HCT116 (cell line): ENCODE data around the gene LHFPL4. TPM values are rescaled to one million over a fixed set of nuclear protein-coding genes. Genes with fewer than 3 reads are reported as not detected.

Experiments used
- ATAC-seq: fragments of 200-7000 bp; cut with Tn5 transposase; 2 replicates; pipeline ENCODE4 v1.9.1; 2020; ENCODE audit warnings: mild to moderate bottlenecking, moderate library complexity
- BruUV-seq: library from RNA; stranded (reverse); fragments of 400-500 nt; replicated peaks from 2 replicates; lab custom pipeline; 2021; lab: Mats Ljungman, UMichigan
- CTCF ChIA-PET: fragments of 300-600 bp; sonication (Branson Sonifier 250); formaldehyde crosslinking; loops from one replicate; lab custom pipeline; 2021; ENCODE audit warnings: antibody characterized with exemption; lab: Charles Lee
- POLR2A ChIA-PET: fragments of 300-600, 350-600 bp; sonication (Branson Sonifier 250); formaldehyde crosslinking; loops from one replicate; lab custom pipeline; 2021; ENCODE audit warnings: antibody characterized with exemption; lab: Charles Lee
- RAD21 ChIA-PET, 2 experiments: fragments of 300-600 bp; sonication (Branson Sonifier 250); formaldehyde crosslinking; loops; one replicate each; lab custom pipeline; 2023; ENCODE audit warnings: low total read pairs in 2 of 2; ENCODE audit not compliant: uncharacterized antibody in 2 of 2, unreplicated experiment in 2 of 2, low non-redundant PET in 1 of 2; lab: Charles Lee
- DNase-seq: peaks from one replicate; pipeline ENCODE4 v3.0.0-alpha.2; 2010; ENCODE audit warnings: low read depth, low spot score
- H2AFZ ChIP-seq: fragments of 200-600 bp; shearing (Covaris generic), sonication (generic); 2 replicates; pipeline ENCODE4 v1.6.1; 2017; ENCODE audit warnings: low read depth, mixed run types, mixed read lengths, antibody characterized with exemption, low read length; ENCODE audit not compliant: poor library complexity, severe bottlenecking
- H3K27ac ChIP-seq: 2 replicates; pipeline ENCODE4 v1.5.1; 2012; ENCODE audit warnings: low read depth, low read length
- H3K27me3 ChIP-seq: fragments of 200-600 bp; sonication (generic); 2 replicates; pipeline ENCODE4 v1.6.1; 2016; ENCODE audit warnings: mixed run types, low read length, mixed read lengths; ENCODE audit not compliant: insufficient read depth
- H3K36me3 ChIP-seq, 2 experiments: fragments of 200-500 bp in 1 of 2; fragments of 200-600 bp in 1 of 2; sonication (Bioruptor generic) in 1 of 2; sonication (generic) in 1 of 2; 2 replicates each; pipeline versions ENCODE4 v1.5.1 to v1.6.1; 2014 to 2016; ENCODE audit warnings: low read length in 2 of 2, inconsistent platforms in 1 of 2, mixed read lengths in 1 of 2, mixed run types in 1 of 2; ENCODE audit not compliant: insufficient read depth in 2 of 2, control insufficient read depth in 1 of 2
- H3K4me1 ChIP-seq, 2 experiments: fragments of 200-600 bp in 1 of 2; sonication (generic) in 1 of 2; 2 replicates each; pipeline versions ENCODE4 v1.5.1 to v1.6.1; 2012 to 2017; ENCODE audit warnings: low read length in 2 of 2, inconsistent platforms in 1 of 2, mild to moderate bottlenecking in 1 of 2, mixed read lengths in 1 of 2, mixed run types in 1 of 2, moderate library complexity in 1 of 2; ENCODE audit not compliant: insufficient read depth in 2 of 2, control insufficient read depth in 1 of 2
- H3K4me2 ChIP-seq: fragments of 200-600 bp; sonication (generic); 2 replicates; pipeline ENCODE4 v1.6.1; 2017; ENCODE audit warnings: mixed run types, low read length, mixed read lengths
- H3K4me3 ChIP-seq, 2 experiments: fragments of 200-600 bp in 1 of 2; sonication (generic) in 1 of 2; replicated peaks in 1 of 2; 2 replicates each; pipeline ENCODE4 v1.5.1; 2011 to 2016; ENCODE audit warnings: low read length in 2 of 2, control low read depth in 1 of 2, low read depth in 1 of 2, mild to moderate bottlenecking in 1 of 2, mixed read lengths in 1 of 2, mixed run types in 1 of 2
- H3K79me2 ChIP-seq: fragments of 200-600 bp; sonication (generic); 2 replicates; pipeline ENCODE4 v1.6.1; 2017; ENCODE audit warnings: mild to moderate bottlenecking, mixed run types, low read length, moderate library complexity, mixed read lengths; ENCODE audit not compliant: insufficient read depth
- H3K9ac ChIP-seq: fragments of 200-600 bp; sonication (generic); 2 replicates; pipeline ENCODE4 v1.6.1; 2016; ENCODE audit warnings: low read length, mixed read lengths
- H3K9me2 ChIP-seq: fragments of 200-600 bp; sonication (generic), shearing (Covaris generic); 2 replicates; pipeline ENCODE4 v1.6.1; 2017; ENCODE audit warnings: mixed run types, mild to moderate bottlenecking, moderate library complexity; ENCODE audit not compliant: insufficient read depth
- H3K9me3 ChIP-seq, 2 experiments: fragments of 200-500 bp in 1 of 2; fragments of 200-600 bp in 1 of 2; sonication (Bioruptor generic) in 1 of 2; sonication (generic) in 1 of 2; 2 replicates each; pipeline ENCODE4 v1.6.1; 2014 to 2017; ENCODE audit warnings: low read length in 2 of 2, mixed read lengths in 2 of 2, inconsistent platforms in 1 of 2, low read depth in 1 of 2, mild to moderate bottlenecking in 1 of 2, mixed run types in 1 of 2, moderate library complexity in 1 of 2; ENCODE audit not compliant: control insufficient read depth in 1 of 2, insufficient read depth in 1 of 2
- H4K20me1 ChIP-seq: fragments of 200-600 bp; sonication (generic), shearing (Covaris generic); 2 replicates; pipeline ENCODE4 v1.6.1; 2017; ENCODE audit warnings: mixed run types, mild to moderate bottlenecking, moderate library complexity; ENCODE audit not compliant: insufficient read depth
- ATF3 ChIP-seq: IDR thresholded peaks from 2 replicates; pipeline ENCODE4 v1.6.1; 2012
- CBX3 ChIP-seq: IDR thresholded peaks from 2 replicates; pipeline ENCODE4 v1.6.1; 2012; ENCODE audit warnings: low read depth
- CTCF ChIP-seq, 3 experiments: fragments of 200-600 bp in 1 of 3; sonication (generic) in 1 of 3; IDR thresholded peaks in 2 of 3; conservative IDR thresholded peaks in 1 of 3; 2 replicates each; pipeline ENCODE4 v1.5.1; 2012 to 2017; ENCODE audit warnings: low read depth in 2 of 3, low read length in 2 of 3, antibody characterized with exemption in 1 of 3, borderline replicate concordance in 1 of 3, control low read depth in 1 of 3, mild to moderate bottlenecking in 1 of 3, mixed read lengths in 1 of 3, mixed run types in 1 of 3, moderate library complexity in 1 of 3; ENCODE audit not compliant: insufficient read depth in 1 of 3
- ELF1 ChIP-seq: IDR thresholded peaks from 2 replicates; pipeline ENCODE4 v1.6.1; 2012; ENCODE audit warnings: low read depth, borderline replicate concordance
- EZH2phosphoT487 ChIP-seq: fragments of 200-600 bp; IDR thresholded peaks from 2 replicates; pipeline ENCODE4 v1.6.1; 2018; ENCODE audit warnings: antibody characterized with exemption, borderline replicate concordance
- MAX ChIP-seq: IDR thresholded peaks from 2 replicates; pipeline ENCODE4 v1.6.1; 2012
- POLR2A ChIP-seq: IDR thresholded peaks from 2 replicates; pipeline ENCODE4 v1.7.0; 2011; ENCODE audit warnings: borderline replicate concordance; ENCODE audit not compliant: insufficient read depth, insufficient read length; ENCODE audit errors: extremely low read depth
- POLR2AphosphoS5 ChIP-seq: IDR thresholded peaks from 2 replicates; pipeline ENCODE4 v1.6.1; 2011; ENCODE audit warnings: mild to moderate bottlenecking, low read depth, low read length, moderate library complexity
- RAD21 ChIP-seq: IDR thresholded peaks from 2 replicates; pipeline ENCODE4 v1.6.1; 2012; ENCODE audit warnings: low read depth, mild to moderate bottlenecking
- REST ChIP-seq: IDR thresholded peaks from 2 replicates; pipeline ENCODE4 v1.6.1; 2012; ENCODE audit warnings: low read depth
- SIN3A ChIP-seq: IDR thresholded peaks from 2 replicates; pipeline ENCODE4 v1.6.1; 2012; ENCODE audit warnings: low read depth
- SP1 ChIP-seq: IDR thresholded peaks from 2 replicates; pipeline ENCODE4 v1.6.1; 2012; ENCODE audit warnings: low read depth
- SRF ChIP-seq: IDR thresholded peaks from 2 replicates; pipeline ENCODE4 v1.6.1; 2012; ENCODE audit warnings: low read depth
- YY1 ChIP-seq: IDR thresholded peaks from 2 replicates; pipeline ENCODE4 v1.6.1; 2011; ENCODE audit warnings: low read length, low read depth, moderate library complexity, mild to moderate bottlenecking; ENCODE audit not compliant: insufficient replicate concordance; ENCODE audit errors: extremely low read depth
- ZNF274 ChIP-seq: fragments of 200-500 bp; sonication (Bioruptor generic); IDR thresholded peaks from 2 replicates; pipeline ENCODE4 v1.6.1; 2014; ENCODE audit warnings: mild to moderate bottlenecking, low read depth, low read length, inconsistent platforms
- intact Hi-C: fragments of 100-400 bp; cut with micrococcal nuclease; formaldehyde crosslinking; loops from 2 replicates; pipeline ENCODE4 v1.10.0; 2022
- total RNA-seq: library from RNA; stranded (reverse); gene quantifications from one replicate; pipeline ENCODE4 v1.2.1, GENCODE V29; 2021; ENCODE audit not compliant: unreplicated experiment

LHFPL4 gene
- total RNA-seq, 1 experiment from 2014 or later, result not detected

GRCh38 chr3:9501226-9501625, 52.4 kb downstream of the LHFPL4 start:
- no TSS peak for BruUV-seq
- Histone ChIP-seq H3K4me2 (no peak overlapping the region), H3K9ac (no peak overlapping the region), H3K9me3 (no peaks in the 10 kb centered on the region), H3K27me3 (no peaks in the 10 kb centered on the region), H3K4me3 (no peak overlapping the region), H3K4me1 (peaks cover 30 to 44% of the 10 kb centered on the region in 2 experiments), H4K20me1 (no peaks in the 10 kb centered on the region), H2AFZ (no peak overlapping the region), H3K9me2 (no peaks in the 10 kb centered on the region), H3K36me3 (no peaks in the 10 kb centered on the region), H3K27ac (no peak overlapping the region), H3K79me2 (no peaks in the 10 kb centered on the region)
- POLR2A ChIA-PET, result no interaction called here
- no peak for DNase-seq
- intact Hi-C loops, result loop anchor here (5.0 to 10.0 kb wide), 4 partner anchors 144 to 446 kb away; partner anchors contain the start of gene MTMR14
- CTCF ChIA-PET, result interaction anchor here (0.8 to 1.0 kb wide), 4 partner anchors 9 to 148 kb away, joined by 3 to 12 read pairs (median 3); partner anchors contain the start of gene MTMR14
- TF ChIP-seq SIN3A (no peak), ELF1 (no peak), CBX3 (no peak), SP1 (no peak), POLR2A (no peak), POLR2AphosphoS5 (no peak), YY1 (no peak), EZH2phosphoT487 (no peak), REST (no peak), MAX (no peak), CTCF (IDR thresholded peaks at IDR 0.05 in 2 of 3, conservative IDR thresholded peaks at IDR 0.05 in 1 of 3; ENCODE audit: borderline replicate concordance in 1 of 3, insufficient read depth in 1 of 3, low read depth in 2 of 3, low read length in 2 of 3) (no peak), ZNF274 (no peak), RAD21 (no peak), SRF (no peak), ATF3 (no peak)
- RAD21 ChIA-PET, result interaction anchor here in 1 of 2 experiments (0.9 kb wide), 1 partner anchor 138 kb away, joined by 3 read pairs; the partner anchor contains the start of gene THUMPD3
- ATAC-seq, result no peak
